Mesothelial cell of epicardium (in vitro differentiated cells): ENCODE data around the gene AUTS2. TPM values are rescaled to one million over a fixed set of nuclear protein-coding genes. Genes with fewer than 3 reads are reported as not detected.

Experiments
- DNase-seq, 2 experiments: peaks; one replicate each; pipeline ENCODE4 v3.0.0; 2021; ENCODE audit warnings: low spot score in 2 of 2; ENCODE audit not compliant: unreplicated experiment in 2 of 2
- H3K27ac Mint-ChIP-seq: 2 replicates; pipeline ENCODE4 v1.8.0; 2021; ENCODE audit warnings: mixed read lengths
- H3K27me3 Mint-ChIP-seq: 2 replicates; pipeline ENCODE4 v1.8.0; 2021; ENCODE audit warnings: low read depth, mixed read lengths
- H3K36me3 Mint-ChIP-seq: 2 replicates; pipeline ENCODE4 v1.8.0; 2021; ENCODE audit warnings: mixed read lengths
- H3K4me1 Mint-ChIP-seq: 2 replicates; pipeline ENCODE4 v1.8.0; 2021; ENCODE audit warnings: mixed read lengths
- H3K4me3 Mint-ChIP-seq: 2 replicates; pipeline ENCODE4 v1.8.0; 2021; ENCODE audit warnings: mild to moderate bottlenecking, moderate library complexity, mixed read lengths
- H3K9me3 Mint-ChIP-seq: 2 replicates; pipeline ENCODE4 v1.8.0; 2021; ENCODE audit warnings: mixed read lengths
- CTCF ChIP-seq: fragments of 200-600 bp; sonication (generic); IDR thresholded peaks from one replicate; pipeline ENCODE4 v1.5.0; 2021; ENCODE audit warnings: antibody characterized with exemption; ENCODE audit not compliant: unreplicated experiment
- total RNA-seq: library from RNA; stranded (reverse); gene quantifications from 3 replicates; pipeline ENCODE4 v1.2.1, GENCODE V29; 2021

The AUTS2 gene
- total RNA-seq, 1 donor from 2014 or later = 135 TPM

- Mint-ChIP-seq H3K4me1 (peaks cover 39% of the 10 kb centered on the region), H3K27me3 (peaks cover 22% of the 10 kb centered on the region), H3K4me3 (no peak overlapping the region), H3K9me3 (no peaks in the 10 kb centered on the region), H3K27ac (no peak overlapping the region), H3K36me3 (peaks cover 9% of the 10 kb centered on the region)
- no peak for DNase-seq
- TF ChIP-seq CTCF = no peak
Measured at GRCh38 chr7:70700941-70701425, 1102.7 kb downstream of the AUTS2 start.

GRCh38 chr7:70701477-70701876 is 1103.2 kb downstream of the AUTS2 start:
- peaks cover 9% of the 10 kb centered on the region for H3K36me3 Mint-ChIP-seq
- H3K27me3 Mint-ChIP-seq = peaks cover 22% of the 10 kb centered on the region
- TF ChIP-seq CTCF = no peak
- no peak overlapping the region for H3K27ac Mint-ChIP-seq
- no peak overlapping the region for H3K4me3 Mint-ChIP-seq
- H3K4me1 Mint-ChIP-seq = peaks cover 36% of the 10 kb centered on the region
- no peak for DNase-seq
- H3K9me3 Mint-ChIP-seq = no peaks in the 10 kb centered on the region

GRCh38 chr7:70701991-70702390 is 1103.7 kb downstream of the AUTS2 start:
- no peaks in the 10 kb centered on the region for H3K9me3 Mint-ChIP-seq

GRCh38 chr7:70703785-70704184 is 1105.5 kb downstream of the AUTS2 start:
- no peak for DNase-seq
- peaks cover 26% of the 10 kb centered on the region for H3K4me1 Mint-ChIP-seq
- TF ChIP-seq CTCF = no peak
- peaks cover 9% of the 10 kb centered on the region for H3K36me3 Mint-ChIP-seq
- peaks cover 32% of the 10 kb centered on the region for H3K27me3 Mint-ChIP-seq
- no peak overlapping the region for H3K4me3 Mint-ChIP-seq
- H3K27ac Mint-ChIP-seq = no peak overlapping the region
- H3K9me3 Mint-ChIP-seq = no peaks in the 10 kb centered on the region

More at GRCh38 chr7:70701991-70702390, 1103.7 kb downstream of the AUTS2 start:
- no peak for TF ChIP-seq CTCF
- H3K4me3 Mint-ChIP-seq = no peak overlapping the region
- H3K27me3 Mint-ChIP-seq = peaks cover 22% of the 10 kb centered on the region
- H3K27ac Mint-ChIP-seq = no peak overlapping the region
- peaks cover 32% of the 10 kb centered on the region for H3K4me1 Mint-ChIP-seq
- H3K36me3 Mint-ChIP-seq = peaks cover 9% of the 10 kb centered on the region
- no peak for DNase-seq

- TF ChIP-seq CTCF = no peak
- Mint-ChIP-seq H3K27me3 (peaks cover 32% of the 10 kb centered on the region), H3K36me3 (peaks cover 9% of the 10 kb centered on the region), H3K4me1 (peaks cover 29% of the 10 kb centered on the region), H3K9me3 (no peaks in the 10 kb centered on the region), H3K27ac (no peak overlapping the region), H3K4me3 (no peak overlapping the region)
- DNase-seq = no peak
Measured at GRCh38 chr7:70704831-70705346, 1106.6 kb downstream of the AUTS2 start.
